Measurements from ENCODE around the gene PTPRO.
A peak's percentile ranks its signal among the peaks of the same experiment; 100 is the strongest.

DNA sequence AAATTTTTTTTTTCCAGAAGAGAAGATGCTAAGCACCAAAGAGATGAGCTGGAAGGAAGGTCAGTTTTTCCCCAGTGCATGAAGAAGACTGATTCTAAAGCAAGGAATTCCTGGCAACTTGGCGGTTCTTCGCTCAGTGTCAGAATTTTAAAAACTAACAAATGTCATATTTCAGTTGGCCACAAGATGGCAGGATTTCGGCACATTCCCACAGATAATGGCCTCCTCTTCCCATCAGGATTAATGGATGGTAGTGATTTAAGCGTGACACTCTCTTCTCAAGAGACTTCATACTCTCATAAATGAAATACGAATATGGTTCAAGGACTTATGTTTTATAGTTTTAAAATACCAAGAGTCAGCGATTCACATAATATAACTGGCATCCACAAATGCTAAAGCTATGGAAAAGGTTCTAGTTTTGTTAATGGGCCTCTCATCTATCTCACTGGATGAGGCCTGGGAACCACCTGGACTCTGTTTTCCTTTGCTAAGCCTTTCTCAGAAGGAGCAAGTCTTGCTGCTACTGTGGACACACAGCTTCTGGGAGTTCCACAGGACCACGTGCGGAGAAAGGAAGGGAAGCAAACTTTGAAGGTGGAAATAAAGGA lies 46.1 kb upstream of the PTPRO start:
- TF ChIP-seq POLR2A (IDR thresholded peaks at IDR 0.05): no peak
- TF ChIP-seq, protein P1, sequence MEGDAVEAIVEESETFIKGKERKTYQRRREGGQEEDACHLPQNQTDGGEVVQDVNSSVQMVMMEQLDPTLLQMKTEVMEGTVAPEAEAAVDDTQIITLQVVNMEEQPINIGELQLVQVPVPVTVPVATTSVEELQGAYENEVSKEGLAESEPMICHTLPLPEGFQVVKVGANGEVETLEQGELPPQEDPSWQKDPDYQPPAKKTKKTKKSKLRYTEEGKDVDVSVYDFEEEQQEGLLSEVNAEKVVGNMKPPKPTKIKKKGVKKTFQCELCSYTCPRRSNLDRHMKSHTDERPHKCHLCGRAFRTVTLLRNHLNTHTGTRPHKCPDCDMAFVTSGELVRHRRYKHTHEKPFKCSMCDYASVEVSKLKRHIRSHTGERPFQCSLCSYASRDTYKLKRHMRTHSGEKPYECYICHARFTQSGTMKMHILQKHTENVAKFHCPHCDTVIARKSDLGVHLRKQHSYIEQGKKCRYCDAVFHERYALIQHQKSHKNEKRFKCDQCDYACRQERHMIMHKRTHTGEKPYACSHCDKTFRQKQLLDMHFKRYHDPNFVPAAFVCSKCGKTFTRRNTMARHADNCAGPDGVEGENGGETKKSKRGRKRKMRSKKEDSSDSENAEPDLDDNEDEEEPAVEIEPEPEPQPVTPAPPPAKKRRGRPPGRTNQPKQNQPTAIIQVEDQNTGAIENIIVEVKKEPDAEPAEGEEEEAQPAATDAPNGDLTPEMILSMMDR (IDR thresholded peaks at IDR 0.05): peak; percentile 51 to 71 (median 69)

All from body of pancreas (tissue), 4 donors.